ENCODE measurements around the gene USP11. TPM values are rescaled to one million over a fixed set of nuclear protein-coding genes. Genes with fewer than 3 reads are reported as not detected.

Gene USP11
- total and polyA plus RNA-seq, 2 experiments from 2014 or later = 64.2 to 65.1 TPM

GRCh38 chrX:47293106-47293505 is 60.3 kb downstream of the USP11 start:
- no peak for ATAC-seq
- TF ChIP-seq CREB1 (CRISPR knock-in tag; IDR thresholded peaks at IDR 0.05; ENCODE audit: low read depth) = no peak
- TF ChIP-seq ZNF114 (CRISPR knock-in tag; IDR thresholded peaks at IDR 0.05) = no peak
- no peak for TF ChIP-seq ZNF331 (CRISPR knock-in tag; IDR thresholded peaks at IDR 0.05; ENCODE audit: low read depth)
- no peak for TF ChIP-seq ETS1 (IDR thresholded peaks at IDR 0.05)
- no peak for TF ChIP-seq POLR2AphosphoS5 (IDR thresholded peaks at IDR 0.05; ENCODE audit: low read depth)
- TF ChIP-seq ZNF462 (CRISPR knock-in tag; IDR thresholded peaks at IDR 0.05) = no peak
- no peak for TF ChIP-seq STAT1 (IDR thresholded peaks at IDR 0.05; ENCODE audit: unreplicated experiment)
- TF ChIP-seq EZH2 (IDR thresholded peaks at IDR 0.05; ENCODE audit: low read depth, unreplicated experiment) = no peak
- TF ChIP-seq REST (IDR thresholded peaks at IDR 0.05; ENCODE audit: unreplicated experiment) = no peak
- no peak for TF ChIP-seq NANOG (IDR thresholded peaks at IDR 0.05; ENCODE audit: borderline replicate concordance)
- TF ChIP-seq EZH2phosphoT487 (IDR thresholded peaks at IDR 0.05; ENCODE audit: unreplicated experiment) = no peak
- no peak for TF ChIP-seq CTCF (conservative IDR thresholded peaks at IDR 0.05; ENCODE audit: low read depth in 2 of 2)
- TF ChIP-seq JUNB (IDR thresholded peaks at IDR 0.05; ENCODE audit: unreplicated experiment) = no peak
- Histone ChIP-seq H2AFZ (no peak overlapping the region), H4K20me1 (replicated peaks; ENCODE audit: insufficient read depth) (no peaks in the 10 kb centered on the region), H3K9me2 (ENCODE audit: insufficient read depth) (no peaks in the 10 kb centered on the region), H3K79me2 (replicated peaks; ENCODE audit: insufficient read depth) (no peaks in the 10 kb centered on the region), H3K27me3 (ENCODE audit: insufficient read depth) (no peaks in the 10 kb centered on the region), H3K27ac (ENCODE audit: low read depth) (no peak overlapping the region), H3K4me2 (no peak overlapping the region), H3K36me3 (ENCODE audit: insufficient read depth) (no peaks in the 10 kb centered on the region), H3K4me3 (no peak overlapping the region), H3F3A (replicated peaks; ENCODE audit: low read depth) (no peaks in the 10 kb centered on the region), H3K4me1 (ENCODE audit: insufficient read depth) (no peaks in the 10 kb centered on the region)
- H3K9me3 Mint-ChIP-seq = peaks cover 18% of the 10 kb centered on the region
- no peak overlapping the region for H3K27ac Mint-ChIP-seq
- H3K27me3 Mint-ChIP-seq (ENCODE audit: insufficient read depth, low read depth, poor library complexity) = peaks cover 2% of the 10 kb centered on the region
- no peak overlapping the region for H3K4me3 Mint-ChIP-seq
- peaks cover 10% of the 10 kb centered on the region; the same call in 2 of the 3 replicates for H3K36me3 Mint-ChIP-seq (ENCODE audit: low read depth)
- no peak for DNase-seq (ENCODE audit: low spot score)
- H3K4me1 Mint-ChIP-seq = no peaks in the 10 kb centered on the region
